HCT116 (cell line): ENCODE results near the gene TEX47. TPM values are rescaled to one million over a fixed set of nuclear protein-coding genes. Genes with fewer than 3 reads are reported as not detected.

ENCODE experiments used
- ATAC-seq: fragments of 200-7000 bp; cut with Tn5 transposase; 2 replicates; pipeline ENCODE4 v1.9.1; 2020; ENCODE audit warnings: mild to moderate bottlenecking, moderate library complexity
- BruUV-seq: library from RNA; stranded (reverse); fragments of 400-500 nt; replicated peaks from 2 replicates; lab custom pipeline; 2021; lab: Mats Ljungman, UMichigan
- CTCF ChIA-PET: fragments of 300-600 bp; sonication (Branson Sonifier 250); formaldehyde crosslinking; loops from one replicate; lab custom pipeline; 2021; ENCODE audit warnings: antibody characterized with exemption; lab: Charles Lee
- POLR2A ChIA-PET: fragments of 300-600, 350-600 bp; sonication (Branson Sonifier 250); formaldehyde crosslinking; loops from one replicate; lab custom pipeline; 2021; ENCODE audit warnings: antibody characterized with exemption; lab: Charles Lee
- RAD21 ChIA-PET, 2 experiments: fragments of 300-600 bp; sonication (Branson Sonifier 250); formaldehyde crosslinking; loops; one replicate each; lab custom pipeline; 2023; ENCODE audit warnings: low total read pairs in 2 of 2; ENCODE audit not compliant: uncharacterized antibody in 2 of 2, unreplicated experiment in 2 of 2, low non-redundant PET in 1 of 2; lab: Charles Lee
- DNase-seq: peaks from one replicate; pipeline ENCODE4 v3.0.0-alpha.2; 2010; ENCODE audit warnings: low read depth, low spot score
- H2AFZ ChIP-seq: fragments of 200-600 bp; shearing (Covaris generic), sonication (generic); 2 replicates; pipeline ENCODE4 v1.6.1; 2017; ENCODE audit warnings: low read depth, mixed run types, mixed read lengths, antibody characterized with exemption, low read length; ENCODE audit not compliant: poor library complexity, severe bottlenecking
- H3K27ac ChIP-seq: 2 replicates; pipeline ENCODE4 v1.5.1; 2012; ENCODE audit warnings: low read depth, low read length
- H3K27me3 ChIP-seq: fragments of 200-600 bp; sonication (generic); 2 replicates; pipeline ENCODE4 v1.6.1; 2016; ENCODE audit warnings: mixed run types, low read length, mixed read lengths; ENCODE audit not compliant: insufficient read depth
- H3K36me3 ChIP-seq, 2 experiments: fragments of 200-500 bp in 1 of 2; fragments of 200-600 bp in 1 of 2; sonication (Bioruptor generic) in 1 of 2; sonication (generic) in 1 of 2; 2 replicates each; pipeline versions ENCODE4 v1.5.1 to v1.6.1; 2014 to 2016; ENCODE audit warnings: low read length in 2 of 2, inconsistent platforms in 1 of 2, mixed read lengths in 1 of 2, mixed run types in 1 of 2; ENCODE audit not compliant: insufficient read depth in 2 of 2, control insufficient read depth in 1 of 2
- H3K4me1 ChIP-seq, 2 experiments: fragments of 200-600 bp in 1 of 2; sonication (generic) in 1 of 2; 2 replicates each; pipeline versions ENCODE4 v1.5.1 to v1.6.1; 2012 to 2017; ENCODE audit warnings: low read length in 2 of 2, inconsistent platforms in 1 of 2, mild to moderate bottlenecking in 1 of 2, mixed read lengths in 1 of 2, mixed run types in 1 of 2, moderate library complexity in 1 of 2; ENCODE audit not compliant: insufficient read depth in 2 of 2, control insufficient read depth in 1 of 2
- H3K4me2 ChIP-seq: fragments of 200-600 bp; sonication (generic); 2 replicates; pipeline ENCODE4 v1.6.1; 2017; ENCODE audit warnings: mixed run types, low read length, mixed read lengths
- H3K4me3 ChIP-seq, 2 experiments: fragments of 200-600 bp in 1 of 2; sonication (generic) in 1 of 2; replicated peaks in 1 of 2; 2 replicates each; pipeline ENCODE4 v1.5.1; 2011 to 2016; ENCODE audit warnings: low read length in 2 of 2, control low read depth in 1 of 2, low read depth in 1 of 2, mild to moderate bottlenecking in 1 of 2, mixed read lengths in 1 of 2, mixed run types in 1 of 2
- H3K79me2 ChIP-seq: fragments of 200-600 bp; sonication (generic); 2 replicates; pipeline ENCODE4 v1.6.1; 2017; ENCODE audit warnings: mild to moderate bottlenecking, mixed run types, low read length, moderate library complexity, mixed read lengths; ENCODE audit not compliant: insufficient read depth
- H3K9ac ChIP-seq: fragments of 200-600 bp; sonication (generic); 2 replicates; pipeline ENCODE4 v1.6.1; 2016; ENCODE audit warnings: low read length, mixed read lengths
- H3K9me2 ChIP-seq: fragments of 200-600 bp; sonication (generic), shearing (Covaris generic); 2 replicates; pipeline ENCODE4 v1.6.1; 2017; ENCODE audit warnings: mixed run types, mild to moderate bottlenecking, moderate library complexity; ENCODE audit not compliant: insufficient read depth
- H3K9me3 ChIP-seq, 2 experiments: fragments of 200-500 bp in 1 of 2; fragments of 200-600 bp in 1 of 2; sonication (Bioruptor generic) in 1 of 2; sonication (generic) in 1 of 2; 2 replicates each; pipeline ENCODE4 v1.6.1; 2014 to 2017; ENCODE audit warnings: low read length in 2 of 2, mixed read lengths in 2 of 2, inconsistent platforms in 1 of 2, low read depth in 1 of 2, mild to moderate bottlenecking in 1 of 2, mixed run types in 1 of 2, moderate library complexity in 1 of 2; ENCODE audit not compliant: control insufficient read depth in 1 of 2, insufficient read depth in 1 of 2
- H4K20me1 ChIP-seq: fragments of 200-600 bp; sonication (generic), shearing (Covaris generic); 2 replicates; pipeline ENCODE4 v1.6.1; 2017; ENCODE audit warnings: mixed run types, mild to moderate bottlenecking, moderate library complexity; ENCODE audit not compliant: insufficient read depth
- CBX3 ChIP-seq: IDR thresholded peaks from 2 replicates; pipeline ENCODE4 v1.6.1; 2012; ENCODE audit warnings: low read depth
- ELF1 ChIP-seq: IDR thresholded peaks from 2 replicates; pipeline ENCODE4 v1.6.1; 2012; ENCODE audit warnings: low read depth, borderline replicate concordance
- EZH2phosphoT487 ChIP-seq: fragments of 200-600 bp; IDR thresholded peaks from 2 replicates; pipeline ENCODE4 v1.6.1; 2018; ENCODE audit warnings: antibody characterized with exemption, borderline replicate concordance
- FOSL1 ChIP-seq: IDR thresholded peaks from 2 replicates; pipeline ENCODE4 v1.6.1; 2012; ENCODE audit warnings: low read depth
- POLR2A ChIP-seq: IDR thresholded peaks from 2 replicates; pipeline ENCODE4 v1.7.0; 2011; ENCODE audit warnings: borderline replicate concordance; ENCODE audit not compliant: insufficient read depth, insufficient read length; ENCODE audit errors: extremely low read depth
- POLR2AphosphoS5 ChIP-seq: IDR thresholded peaks from 2 replicates; pipeline ENCODE4 v1.6.1; 2011; ENCODE audit warnings: mild to moderate bottlenecking, low read depth, low read length, moderate library complexity
- RAD21 ChIP-seq: IDR thresholded peaks from 2 replicates; pipeline ENCODE4 v1.6.1; 2012; ENCODE audit warnings: low read depth, mild to moderate bottlenecking
- SIN3A ChIP-seq: IDR thresholded peaks from 2 replicates; pipeline ENCODE4 v1.6.1; 2012; ENCODE audit warnings: low read depth
- TCF7L2 ChIP-seq: IDR thresholded peaks from 2 replicates; pipeline ENCODE4 v1.7.0; 2011; ENCODE audit warnings: borderline replicate concordance, inconsistent platforms; ENCODE audit not compliant: insufficient read depth, insufficient read length; ENCODE audit errors: extremely low read depth
- ZBTB33 ChIP-seq: IDR thresholded peaks from 2 replicates; pipeline ENCODE4 v1.6.1; 2011; ENCODE audit warnings: mild to moderate bottlenecking, low read length, moderate library complexity; ENCODE audit not compliant: insufficient replicate concordance; ENCODE audit errors: extremely low read depth
- ZFX ChIP-seq: fragments of 450-650 bp; IDR thresholded peaks from 2 replicates; pipeline ENCODE4 v1.6.1; 2017
- intact Hi-C: fragments of 100-400 bp; cut with micrococcal nuclease; formaldehyde crosslinking; loops from 2 replicates; pipeline ENCODE4 v1.10.0; 2022
- total RNA-seq: library from RNA; stranded (reverse); gene quantifications from one replicate; pipeline ENCODE4 v1.2.1, GENCODE V29; 2021; ENCODE audit not compliant: unreplicated experiment
- TF ChIP-seq, protein P1 (sequence below), 3 experiments: fragments of 200-600 bp in 1 of 3; sonication (generic) in 1 of 3; IDR thresholded peaks in 2 of 3; conservative IDR thresholded peaks in 1 of 3; 2 replicates each; pipeline ENCODE4 v1.5.1; 2012 to 2017; ENCODE audit warnings: low read depth in 2 of 3, low read length in 2 of 3, antibody characterized with exemption in 1 of 3, borderline replicate concordance in 1 of 3, control low read depth in 1 of 3, mild to moderate bottlenecking in 1 of 3, mixed read lengths in 1 of 3, mixed run types in 1 of 3, moderate library complexity in 1 of 3; ENCODE audit not compliant: insufficient read depth in 1 of 3

Gene TEX47
- total RNA-seq, 1 experiment from 2014 or later = not detected

DNA sequence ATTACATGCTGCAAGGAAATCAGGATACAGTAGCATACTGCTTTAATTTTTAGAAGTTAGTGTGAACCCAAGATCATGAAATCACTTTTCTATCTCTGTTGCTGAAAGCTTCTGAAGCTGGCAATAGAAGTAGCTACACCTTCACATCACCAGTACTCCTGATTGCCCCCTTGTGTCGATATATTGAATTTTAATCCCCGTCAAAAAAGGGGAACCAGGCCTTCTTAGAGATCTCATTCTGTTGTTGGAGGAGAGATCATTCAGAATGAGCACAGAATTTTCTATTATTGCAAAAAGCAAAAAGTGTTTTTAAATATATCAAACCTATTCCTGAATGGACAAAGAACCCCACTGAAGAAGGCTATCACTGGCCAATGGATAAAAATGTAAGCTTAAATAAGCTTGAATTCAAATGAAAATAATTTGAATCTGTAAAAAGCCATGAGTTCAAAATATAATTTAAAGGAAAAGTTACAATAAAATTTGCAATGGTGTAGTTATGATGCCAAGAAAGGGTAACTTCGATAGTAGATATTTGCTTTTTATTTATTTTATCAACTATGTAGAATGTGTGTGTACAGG, 39.7 kb upstream of the TEX47 start:
- Histone ChIP-seq H3K36me3 (no peaks in the 10 kb centered on the region), H3K27me3 (no peaks in the 10 kb centered on the region), H3K4me1 (no peaks in the 10 kb centered on the region), H3K4me3 (no peak overlapping the region), H3K9me2 (no peaks in the 10 kb centered on the region), H2AFZ (no peak overlapping the region), H3K79me2 (no peaks in the 10 kb centered on the region), H3K27ac (no peak overlapping the region), H3K9ac (no peak overlapping the region), H3K4me2 (no peak overlapping the region), H4K20me1 (no peaks in the 10 kb centered on the region), H3K9me3 (no peaks in the 10 kb centered on the region)
- CTCF ChIA-PET = interaction anchor here (0.6 to 1.7 kb wide), 9 partner anchors 9 to 593 kb away, joined by 3 to 22 read pairs (median 4); no protein-coding TSS in a partner anchor
- POLR2A ChIA-PET = no interaction called here
- DNase-seq = peak; percentile 24
- ATAC-seq = no peak; the same call in 1 of the 2 replicates
- RAD21 ChIA-PET = interaction anchor here in 1 of 2 experiments (1.3 kb wide), 1 partner anchor 288 kb away, joined by 6 read pairs; no protein-coding TSS in a partner anchor
- no TSS peak for BruUV-seq
- intact Hi-C loops = loop anchor here (1.0 to 2.0 kb wide), 2 partner anchors 286 to 592 kb away; no protein-coding TSS in a partner anchor
- TF ChIP-seq RAD21 = peak; percentile 48
- TF ChIP-seq, protein P1, sequence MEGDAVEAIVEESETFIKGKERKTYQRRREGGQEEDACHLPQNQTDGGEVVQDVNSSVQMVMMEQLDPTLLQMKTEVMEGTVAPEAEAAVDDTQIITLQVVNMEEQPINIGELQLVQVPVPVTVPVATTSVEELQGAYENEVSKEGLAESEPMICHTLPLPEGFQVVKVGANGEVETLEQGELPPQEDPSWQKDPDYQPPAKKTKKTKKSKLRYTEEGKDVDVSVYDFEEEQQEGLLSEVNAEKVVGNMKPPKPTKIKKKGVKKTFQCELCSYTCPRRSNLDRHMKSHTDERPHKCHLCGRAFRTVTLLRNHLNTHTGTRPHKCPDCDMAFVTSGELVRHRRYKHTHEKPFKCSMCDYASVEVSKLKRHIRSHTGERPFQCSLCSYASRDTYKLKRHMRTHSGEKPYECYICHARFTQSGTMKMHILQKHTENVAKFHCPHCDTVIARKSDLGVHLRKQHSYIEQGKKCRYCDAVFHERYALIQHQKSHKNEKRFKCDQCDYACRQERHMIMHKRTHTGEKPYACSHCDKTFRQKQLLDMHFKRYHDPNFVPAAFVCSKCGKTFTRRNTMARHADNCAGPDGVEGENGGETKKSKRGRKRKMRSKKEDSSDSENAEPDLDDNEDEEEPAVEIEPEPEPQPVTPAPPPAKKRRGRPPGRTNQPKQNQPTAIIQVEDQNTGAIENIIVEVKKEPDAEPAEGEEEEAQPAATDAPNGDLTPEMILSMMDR (IDR thresholded peaks at IDR 0.05 in 2 of 3, conservative IDR thresholded peaks at IDR 0.05 in 1 of 3; ENCODE audit: borderline replicate concordance in 1 of 3, insufficient read depth in 1 of 3, low read depth in 2 of 3, low read length in 2 of 3) = peak; percentile 35 to 57 (median 50); a peak in 5 of 6 replicates
- TF ChIP-seq TCF7L2 = no peak

DNA sequence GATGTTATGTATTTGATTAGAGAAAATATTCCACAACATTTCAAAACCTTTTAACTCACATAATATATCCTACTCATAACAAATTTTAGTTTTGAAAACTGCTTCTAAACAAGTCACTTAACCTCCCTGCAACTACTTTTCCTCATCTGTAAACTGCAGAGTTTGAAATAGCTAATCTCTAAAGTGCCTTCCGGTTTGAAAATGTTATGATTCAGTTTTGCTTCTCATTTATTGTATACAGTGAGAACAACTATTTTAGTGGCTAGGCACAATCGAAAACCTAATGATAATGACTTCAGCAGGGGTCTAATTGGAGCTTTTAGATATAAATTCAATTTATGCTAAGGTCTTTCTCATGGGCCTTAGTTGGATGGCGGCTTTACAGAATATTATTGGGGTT, 30.7 kb upstream of the TEX47 start:
- RAD21 ChIA-PET = no interaction called here
- POLR2A ChIA-PET = no interaction called here
- Histone ChIP-seq H4K20me1 (no peaks in the 10 kb centered on the region), H3K36me3 (no peaks in the 10 kb centered on the region), H3K27ac (no peak overlapping the region), H3K4me1 (no peaks in the 10 kb centered on the region), H3K4me2 (no peak overlapping the region), H2AFZ (no peak overlapping the region), H3K27me3 (no peaks in the 10 kb centered on the region), H3K9ac (no peak overlapping the region), H3K9me3 (no peaks in the 10 kb centered on the region), H3K4me3 (no peak overlapping the region), H3K9me2 (no peaks in the 10 kb centered on the region), H3K79me2 (no peaks in the 10 kb centered on the region)
- intact Hi-C loops = no loop called here
- no TSS peak for BruUV-seq
- CTCF ChIA-PET = no interaction called here
- DNase-seq = no peak
- ATAC-seq = no peak
- TF ChIP-seq SIN3A (no peak), FOSL1 (no peak), POLR2A (no peak), CBX3 (no peak), ZFX (no peak), ZBTB33 (no peak), EZH2phosphoT487 (no peak), POLR2AphosphoS5 (no peak), TCF7L2 (no peak), ELF1 (no peak), RAD21 (no peak)
- TF ChIP-seq, protein P1 (IDR thresholded peaks at IDR 0.05 in 2 of 3, conservative IDR thresholded peaks at IDR 0.05 in 1 of 3; ENCODE audit: borderline replicate concordance in 1 of 3, insufficient read depth in 1 of 3, low read depth in 2 of 3, low read length in 2 of 3) = no peak
